Chondrocyte (in vitro differentiated cells): ENCODE measurements around the gene CACNA1C. TPM values are rescaled to one million over a fixed set of nuclear protein-coding genes. Genes with fewer than 3 reads are reported as not detected.

Experiments
- DNase-seq: peaks from one replicate; pipeline ENCODE4 v3.0.0; 2021; ENCODE audit warnings: mixed read lengths, low spot score
- H3K27ac Mint-ChIP-seq: one replicate; pipeline ENCODE4 v1.8.0; 2021; ENCODE audit warnings: mild to moderate bottlenecking, moderate library complexity, mixed read lengths; ENCODE audit not compliant: unreplicated experiment
- H3K27me3 Mint-ChIP-seq: 2 replicates; pipeline ENCODE4 v1.8.0; 2021; ENCODE audit warnings: low read depth, mixed read lengths
- H3K36me3 Mint-ChIP-seq: 2 replicates; pipeline ENCODE4 v1.8.0; 2021; ENCODE audit warnings: low read depth, mixed read lengths
- H3K4me1 Mint-ChIP-seq: 2 replicates; pipeline ENCODE4 v1.8.0; 2021; ENCODE audit warnings: low read depth, mild to moderate bottlenecking, mixed read lengths
- H3K4me3 Mint-ChIP-seq: one replicate; pipeline ENCODE4 v1.8.0; 2021; ENCODE audit warnings: mild to moderate bottlenecking, moderate library complexity, mixed read lengths; ENCODE audit not compliant: unreplicated experiment
- H3K9me3 Mint-ChIP-seq: 2 replicates; pipeline ENCODE4 v1.8.0; 2021; ENCODE audit warnings: low read depth, mixed read lengths
- total RNA-seq: library from RNA; stranded (reverse); gene quantifications from 3 replicates; pipeline ENCODE4 v1.2.1, GENCODE V29; 2021
- TF ChIP-seq, protein P1 (sequence below): fragments of 200-600 bp; sonication (generic); IDR thresholded peaks from 2 replicates; pipeline ENCODE4 v1.5.0; 2021; ENCODE audit warnings: antibody characterized with exemption, mild to moderate bottlenecking, moderate library complexity

The CACNA1C gene
- total RNA-seq, 1 donor from 2014 or later: 27.0 TPM

GRCh38 chr12:2553388-2554126 is 500.8 kb downstream of the CACNA1C start:
- H3K27me3 Mint-ChIP-seq: no peaks in the 10 kb centered on the region
- H3K27ac Mint-ChIP-seq: no peak overlapping the region
- peaks cover 29% of the 10 kb centered on the region for H3K36me3 Mint-ChIP-seq
- no peaks in the 10 kb centered on the region for H3K9me3 Mint-ChIP-seq
- H3K4me1 Mint-ChIP-seq: no peaks in the 10 kb centered on the region
- no peak for DNase-seq
- TF ChIP-seq, protein P1, sequence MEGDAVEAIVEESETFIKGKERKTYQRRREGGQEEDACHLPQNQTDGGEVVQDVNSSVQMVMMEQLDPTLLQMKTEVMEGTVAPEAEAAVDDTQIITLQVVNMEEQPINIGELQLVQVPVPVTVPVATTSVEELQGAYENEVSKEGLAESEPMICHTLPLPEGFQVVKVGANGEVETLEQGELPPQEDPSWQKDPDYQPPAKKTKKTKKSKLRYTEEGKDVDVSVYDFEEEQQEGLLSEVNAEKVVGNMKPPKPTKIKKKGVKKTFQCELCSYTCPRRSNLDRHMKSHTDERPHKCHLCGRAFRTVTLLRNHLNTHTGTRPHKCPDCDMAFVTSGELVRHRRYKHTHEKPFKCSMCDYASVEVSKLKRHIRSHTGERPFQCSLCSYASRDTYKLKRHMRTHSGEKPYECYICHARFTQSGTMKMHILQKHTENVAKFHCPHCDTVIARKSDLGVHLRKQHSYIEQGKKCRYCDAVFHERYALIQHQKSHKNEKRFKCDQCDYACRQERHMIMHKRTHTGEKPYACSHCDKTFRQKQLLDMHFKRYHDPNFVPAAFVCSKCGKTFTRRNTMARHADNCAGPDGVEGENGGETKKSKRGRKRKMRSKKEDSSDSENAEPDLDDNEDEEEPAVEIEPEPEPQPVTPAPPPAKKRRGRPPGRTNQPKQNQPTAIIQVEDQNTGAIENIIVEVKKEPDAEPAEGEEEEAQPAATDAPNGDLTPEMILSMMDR: no peak
- no peak overlapping the region for H3K4me3 Mint-ChIP-seq

- H3K27me3 Mint-ChIP-seq: no peaks in the 10 kb centered on the region
- peaks cover 27% of the 10 kb centered on the region for H3K36me3 Mint-ChIP-seq
- H3K9me3 Mint-ChIP-seq: no peaks in the 10 kb centered on the region
- H3K4me1 Mint-ChIP-seq: no peaks in the 10 kb centered on the region
- TF ChIP-seq, protein P1: no peak
- H3K4me3 Mint-ChIP-seq: no peak overlapping the region
- DNase-seq: no peak
- no peak overlapping the region for H3K27ac Mint-ChIP-seq
Measured at GRCh38 chr12:2555487-2556082, 502.8 kb downstream of the CACNA1C start.

DNA sequence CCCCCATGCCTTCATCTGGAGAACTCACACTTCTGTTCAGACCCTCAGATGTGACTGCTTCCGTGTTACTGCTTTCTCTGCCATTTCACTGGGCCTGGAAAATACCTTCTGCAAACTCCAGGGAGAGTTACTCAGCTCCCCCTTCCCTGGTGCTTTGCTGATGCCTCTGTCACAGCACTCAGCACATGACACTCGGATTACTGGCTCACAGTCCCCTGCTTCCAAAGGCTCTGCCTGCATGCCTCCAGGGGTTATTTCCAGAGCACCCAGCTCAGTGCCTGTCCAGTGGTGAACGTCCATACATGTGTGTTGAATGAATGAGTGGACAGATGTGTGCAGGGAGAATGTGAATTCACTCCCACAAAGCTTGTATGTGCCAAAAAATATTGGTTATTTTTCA is 504.8 kb downstream of the CACNA1C start:
- Mint-ChIP-seq H3K36me3 (peaks cover 36% of the 10 kb centered on the region), H3K4me1 (no peaks in the 10 kb centered on the region), H3K27me3 (no peaks in the 10 kb centered on the region), H3K4me3 (no peak overlapping the region), H3K27ac (no peak overlapping the region), H3K9me3 (no peaks in the 10 kb centered on the region)
- TF ChIP-seq, protein P1: no peak
- DNase-seq: no peak

DNA sequence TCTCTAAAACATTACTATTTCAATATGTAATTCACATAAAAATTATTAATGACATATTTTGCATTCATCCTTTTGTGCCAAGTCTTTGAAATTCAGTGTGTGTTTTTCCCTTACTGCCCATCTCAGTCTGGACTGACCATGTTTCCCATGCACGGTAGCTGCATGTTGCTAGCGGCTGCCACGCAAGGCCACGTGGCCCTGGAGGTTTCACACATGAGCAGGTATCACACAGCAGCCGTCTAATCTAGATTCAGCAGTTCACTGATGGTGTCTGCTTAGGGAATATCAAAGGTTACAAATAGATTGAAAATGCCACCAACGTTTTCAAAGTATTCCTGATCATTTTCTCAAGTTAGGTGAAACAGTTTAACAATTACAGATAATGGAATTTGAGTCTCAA is 507.1 kb downstream of the CACNA1C start:
- peaks cover 33% of the 10 kb centered on the region for H3K36me3 Mint-ChIP-seq
- H3K4me1 Mint-ChIP-seq: no peaks in the 10 kb centered on the region
- no peaks in the 10 kb centered on the region for H3K27me3 Mint-ChIP-seq
- H3K27ac Mint-ChIP-seq: no peak overlapping the region
- H3K9me3 Mint-ChIP-seq: no peaks in the 10 kb centered on the region
- TF ChIP-seq, protein P1: no peak
- H3K4me3 Mint-ChIP-seq: no peak overlapping the region
- no peak for DNase-seq

- Mint-ChIP-seq H3K27me3 (no peaks in the 10 kb centered on the region), H3K36me3 (peaks cover 33% of the 10 kb centered on the region), H3K9me3 (no peaks in the 10 kb centered on the region), H3K27ac (no peak overlapping the region), H3K4me3 (no peak overlapping the region), H3K4me1 (no peaks in the 10 kb centered on the region)
- DNase-seq: no peak
- TF ChIP-seq, protein P1: no peak
Measured at GRCh38 chr12:2560356-2560755, 507.6 kb downstream of the CACNA1C start.
